IMR-90 (cell line): ENCODE measurements around the gene BECN2. TPM values are rescaled to one million over a fixed set of nuclear protein-coding genes. Genes with fewer than 3 reads are reported as not detected.

Experiments
- ATAC-seq: fragments of 200-7000 bp; cut with Tn5 transposase; 2 replicates; pipeline ENCODE4 v1.9.1; 2020; ENCODE audit warnings: low read depth, mild to moderate bottlenecking, moderate library complexity
- BruUV-seq: library from RNA; stranded (reverse); fragments of 400-500 nt; replicated peaks from 2 replicates; lab custom pipeline; 2021; lab: Mats Ljungman, UMichigan
- CTCF ChIA-PET: fragments of 300-600 bp; formaldehyde crosslinking; extraction: SDS; loops from one replicate; lab custom pipeline; 2021; ENCODE audit warnings: antibody characterized with exemption; lab: Yijun Ruan, JAX
- POLR2A ChIA-PET: fragments of 300-600 bp; sonication (Branson Sonifier 250); formaldehyde crosslinking; loops from one replicate; lab custom pipeline; 2022; ENCODE audit warnings: antibody characterized with exemption; ENCODE audit not compliant: unreplicated experiment; lab: Charles Lee
- DNase-seq: peaks from one replicate; pipeline ENCODE4 v3.0.0; 2013
- H2AFZ ChIP-seq: replicated peaks from 2 replicates; pipeline ENCODE3; 2013; ENCODE audit warnings: low read length, mild to moderate bottlenecking; ENCODE audit not compliant: poor library complexity
- H2AK5ac ChIP-seq: 2 replicates; pipeline ENCODE4 v1.6.1; 2013; ENCODE audit warnings: low read depth, low read length, inconsistent platforms
- H2AK9ac ChIP-seq: replicated peaks from 2 replicates; pipeline ENCODE3; 2013; ENCODE audit warnings: mild to moderate bottlenecking, low read depth, low read length, moderate library complexity; ENCODE audit not compliant: poor library complexity
- H2BK120ac ChIP-seq: 2 replicates; pipeline ENCODE4 v1.6.1; 2013; ENCODE audit warnings: low read depth, low read length, inconsistent platforms
- H2BK15ac ChIP-seq: 3 replicates; pipeline ENCODE4 v1.6.1; 2013; ENCODE audit warnings: low read depth, low read length, inconsistent platforms
- H2BK20ac ChIP-seq: 2 replicates; pipeline ENCODE4 v1.6.1; 2013; ENCODE audit warnings: low read depth, mild to moderate bottlenecking, inconsistent platforms, low read length, moderate library complexity
- H2BK5ac ChIP-seq: 2 replicates; pipeline ENCODE4 v1.6.1; 2013; ENCODE audit warnings: mild to moderate bottlenecking, low read depth, low read length, inconsistent platforms; ENCODE audit not compliant: poor library complexity, severe bottlenecking
- H3K14ac ChIP-seq: replicated peaks from 2 replicates; pipeline ENCODE4 v1.6.1; 2013; ENCODE audit warnings: low read depth, low read length, inconsistent platforms
- H3K18ac ChIP-seq: 2 replicates; pipeline ENCODE4 v1.6.1; 2013; ENCODE audit warnings: low read depth, low read length, control low read depth
- H3K23ac ChIP-seq: 2 replicates; pipeline ENCODE4 v1.6.1; 2013; ENCODE audit warnings: low read depth, low read length, inconsistent platforms
- H3K27ac ChIP-seq: 2 replicates; pipeline ENCODE4 v1.5.1; 2013; ENCODE audit warnings: mild to moderate bottlenecking, control low read depth, low read length; ENCODE audit not compliant: insufficient read depth
- H3K27me3 ChIP-seq: 2 replicates; pipeline ENCODE4 v1.6.1; 2013; ENCODE audit warnings: low read length; ENCODE audit not compliant: control insufficient read depth, insufficient read depth
- H3K36me3 ChIP-seq: 2 replicates; pipeline ENCODE4 v1.6.1; 2013; ENCODE audit warnings: low read length, mixed read lengths; ENCODE audit not compliant: control insufficient read depth, insufficient read depth
- H3K4ac ChIP-seq: 2 replicates; pipeline ENCODE4 v1.6.1; 2013; ENCODE audit warnings: low read depth, low read length, inconsistent platforms
- H3K4me1 ChIP-seq: 2 replicates; pipeline ENCODE4 v1.6.1; 2013; ENCODE audit warnings: low read length, mixed read lengths; ENCODE audit not compliant: control insufficient read depth, insufficient read depth
- H3K4me2 ChIP-seq: 2 replicates; pipeline ENCODE4 v1.6.1; 2013; ENCODE audit warnings: low read depth, mild to moderate bottlenecking, control low read depth, low read length, moderate library complexity
- H3K4me3 ChIP-seq: 2 replicates; pipeline ENCODE4 v1.5.1; 2013; ENCODE audit warnings: low read depth, mild to moderate bottlenecking, control low read depth, low read length, moderate library complexity; ENCODE audit not compliant: insufficient read depth
- H3K56ac ChIP-seq: 2 replicates; pipeline ENCODE4 v1.6.1; 2013; ENCODE audit warnings: low read length, inconsistent platforms; ENCODE audit not compliant: insufficient read depth; ENCODE audit errors: extremely low read depth
- H3K79me1 ChIP-seq, 2 experiments: 2 replicates each; pipeline ENCODE4 v1.6.1; 2013; ENCODE audit warnings: low read length in 2 of 2, inconsistent platforms in 1 of 2, low read depth in 1 of 2
- H3K9ac ChIP-seq: 2 replicates; pipeline ENCODE4 v1.6.1; 2013; ENCODE audit warnings: low read depth, low read length, control low read depth
- H3K9me1 ChIP-seq: 2 replicates; pipeline ENCODE4 v1.6.1; 2013; ENCODE audit warnings: low read length, inconsistent platforms; ENCODE audit not compliant: insufficient read depth
- H3K9me3 ChIP-seq: 2 replicates; pipeline ENCODE4 v1.6.1; 2013; ENCODE audit warnings: low read length; ENCODE audit not compliant: control insufficient read depth, insufficient read depth
- H4K20me1 ChIP-seq: 2 replicates; pipeline ENCODE4 v1.6.1; 2013; ENCODE audit warnings: low read length, inconsistent platforms; ENCODE audit not compliant: insufficient read depth
- H4K5ac ChIP-seq: 2 replicates; pipeline ENCODE4 v1.6.1; 2013; ENCODE audit warnings: mild to moderate bottlenecking, low read depth, low read length, control low read depth
- H4K8ac ChIP-seq, 2 experiments: 2 replicates each; pipeline ENCODE4 v1.6.1; 2013; ENCODE audit warnings: low read depth in 2 of 2, low read length in 2 of 2, control low read depth in 1 of 2, inconsistent platforms in 1 of 2
- H4K91ac ChIP-seq: 2 replicates; pipeline ENCODE4 v1.6.1; 2013; ENCODE audit warnings: low read depth, low read length, inconsistent platforms; ENCODE audit not compliant: insufficient read depth
- BHLHE40 ChIP-seq: fragments of 150-350 bp; IDR thresholded peaks from 2 replicates; pipeline ENCODE4 v1.6.1; 2016; ENCODE audit warnings: mild to moderate bottlenecking, low read depth, low read length
- CEBPB ChIP-seq: IDR thresholded peaks from 2 replicates; pipeline ENCODE4 v1.6.1; 2012; ENCODE audit warnings: low read depth, low read length, improper control_type of control experiment
- CHD1 ChIP-seq: IDR thresholded peaks from 2 replicates; pipeline ENCODE4 v1.6.1; 2012; ENCODE audit warnings: low read depth, low read length, improper control_type of control experiment
- CTCF ChIP-seq: conservative IDR thresholded peaks from 2 replicates; pipeline ENCODE4 v1.5.1; 2012; ENCODE audit warnings: mild to moderate bottlenecking, low read depth, low read length, improper control_type of control experiment
- ELK1 ChIP-seq: fragments of 150-350 bp; IDR thresholded peaks from 2 replicates; pipeline ENCODE4 v1.6.1; 2016; ENCODE audit warnings: low read depth, mild to moderate bottlenecking, low read length, moderate library complexity, borderline replicate concordance
- FOS ChIP-seq: fragments of 150-350 bp; IDR thresholded peaks from 2 replicates; pipeline ENCODE4 v1.6.1; 2016; ENCODE audit warnings: low read depth, low read length
- MAFK ChIP-seq: IDR thresholded peaks from 2 replicates; pipeline ENCODE4 v1.6.1; 2012; ENCODE audit warnings: low read depth, low read length, improper control_type of control experiment
- MAZ ChIP-seq: IDR thresholded peaks from 2 replicates; pipeline ENCODE4 v1.6.1; 2012; ENCODE audit warnings: low read depth, mild to moderate bottlenecking, low read length, improper control_type of control experiment, moderate library complexity, borderline replicate concordance
- MXI1 ChIP-seq: IDR thresholded peaks from 2 replicates; pipeline ENCODE4 v1.6.1; 2012; ENCODE audit warnings: low read depth, mild to moderate bottlenecking, low read length, moderate library complexity, borderline replicate concordance
- NFE2L2 ChIP-seq: fragments of 150-350 bp; IDR thresholded peaks from 2 replicates; pipeline ENCODE4 v1.6.1; 2016; ENCODE audit warnings: low read depth, mild to moderate bottlenecking, low read length
- POLR2A ChIP-seq: IDR thresholded peaks from 2 replicates; pipeline ENCODE4 v1.6.1; 2012; ENCODE audit warnings: mild to moderate bottlenecking, low read depth, low read length
- RAD21 ChIP-seq: IDR thresholded peaks from 2 replicates; pipeline ENCODE4 v1.6.1; 2012; ENCODE audit warnings: low read length, improper control_type of control experiment
- RCOR1 ChIP-seq: IDR thresholded peaks from 2 replicates; pipeline ENCODE4 v1.6.1; 2012; ENCODE audit warnings: mild to moderate bottlenecking, low read length, improper control_type of control experiment; ENCODE audit not compliant: insufficient replicate concordance
- RFX5 ChIP-seq: IDR thresholded peaks from 2 replicates; pipeline ENCODE4 v1.8.0; 2012; ENCODE audit warnings: low read depth, mild to moderate bottlenecking, low read length, moderate library complexity
- SMC3 ChIP-seq: fragments of 150-350 bp; IDR thresholded peaks from 2 replicates; pipeline ENCODE4 v1.6.1; 2016; ENCODE audit warnings: low read depth, mild to moderate bottlenecking, antibody characterized with exemption, low read length, moderate library complexity
- USF2 ChIP-seq: fragments of 150-350 bp; IDR thresholded peaks from 2 replicates; pipeline ENCODE4 v1.6.1; 2017; ENCODE audit warnings: mild to moderate bottlenecking, antibody characterized with exemption, low read length, low read depth
- WGBS, 2 experiments: methylation state at CpG; one replicate each; pipeline versions ENCODE4 v1.1.5 to v1.1.7; 2013; ENCODE audit warnings: missing lambda C conversion rate in 2 of 2; ENCODE audit not compliant: insufficient read length in 1 of 2; ENCODE audit errors: extremely low coverage in 2 of 2; 5-methylcytosine and 5-hydroxymethylcytosine counted together
- dilution Hi-C: fragments of 300-500 bp; cut with HindIII; formaldehyde crosslinking; loops from one replicate; pipeline ENCODE4 v1.14.3; 2018; ENCODE audit warnings: low sequenced_read_pairs; ENCODE audit not compliant: unreplicated experiment
- in situ Hi-C: fragments of 300-500 bp; cut with MboI; formaldehyde crosslinking; loops from 3 replicates; pipeline ENCODE4 v1.14.3; 2019; ENCODE audit warnings: low sequenced_read_pairs, inconsistent platforms, mixed read lengths
- intact Hi-C: fragments of 100-400 bp; cut with micrococcal nuclease; formaldehyde crosslinking; loops from 2 replicates; pipeline ENCODE4 v1.10.0; 2022
- polyA plus RNA-seq, 3 experiments: library from polyadenylated mRNA; depleted of rRNA; stranded (reverse); fragments of >200 nt; gene quantifications; 2 replicates each; pipeline ENCODE4 v1.2.3, GENCODE V29; 2012; ENCODE audit warnings: low replicate concordance in 1 of 3
- total RNA-seq: library from RNA; depleted of rRNA; stranded (reverse); fragments of >200 nt; gene quantifications from 2 replicates; pipeline ENCODE4 v1.2.3, GENCODE V29; 2012

Gene BECN2
- total and polyA plus RNA-seq, 2 of the 4 experiments (the other 2 are of a cell fraction) = not detected

GRCh38 chr1:242000434-242000833 is 42.9 kb downstream of the BECN2 start:
- no peak overlapping the region for H4K91ac ChIP-seq
- H2BK5ac ChIP-seq = no peak overlapping the region
- no peak overlapping the region for H2BK120ac ChIP-seq
- in situ Hi-C loops (no loop called here), dilution Hi-C loops (no loop called here), intact Hi-C loops (no loop called here)
- H2AK9ac ChIP-seq = no peak overlapping the region
- H3K27ac ChIP-seq = no peak overlapping the region
- CTCF ChIA-PET = no interaction called here
- no peak overlapping the region for H2AK5ac ChIP-seq
- H3K4me2 ChIP-seq = no peak overlapping the region
- H3K4me3 ChIP-seq = no peak overlapping the region
- no TSS peak for BruUV-seq
- DNase-seq (no peak), ATAC-seq (no peak)
- H4K5ac ChIP-seq = no peak overlapping the region
- no peak overlapping the region for H4K8ac ChIP-seq
- H2BK15ac ChIP-seq = no peak overlapping the region
- TF ChIP-seq RAD21 = no peak
- no peak for TF ChIP-seq POLR2A
- TF ChIP-seq MAFK = no peak
- no peak for TF ChIP-seq MXI1
- TF ChIP-seq MAZ = no peak
- TF ChIP-seq RCOR1 = no peak
- TF ChIP-seq BHLHE40 = no peak
- TF ChIP-seq SMC3 = no peak
- TF ChIP-seq CTCF = no peak
- TF ChIP-seq CEBPB = no peak
- TF ChIP-seq FOS = no peak
- no peak for TF ChIP-seq ELK1
- TF ChIP-seq RFX5 = no peak
- no peak for TF ChIP-seq CHD1
- TF ChIP-seq NFE2L2 = no peak
- TF ChIP-seq USF2 = no peak
- H2BK20ac ChIP-seq = no peak overlapping the region
- H3K18ac ChIP-seq = no peak overlapping the region
- no peaks in the 10 kb centered on the region for H4K20me1 ChIP-seq
- POLR2A ChIA-PET = no interaction called here
- no peaks in the 10 kb centered on the region for H3K79me1 ChIP-seq
- no peaks in the 10 kb centered on the region for H3K27me3 ChIP-seq
- H3K4me1 ChIP-seq = no peaks in the 10 kb centered on the region
- no peak overlapping the region for H3K56ac ChIP-seq
- no peaks in the 10 kb centered on the region for H3K9me3 ChIP-seq
- H3K36me3 ChIP-seq = no peaks in the 10 kb centered on the region
- H3K9ac ChIP-seq = no peak overlapping the region
- H2AFZ ChIP-seq = no peak overlapping the region
- H3K14ac ChIP-seq = no peak overlapping the region
- 100% methylated on average over 2 of the region's 7 CpGs; no CpG with 5 or more reads in 1 of the 2 experiments for WGBS, 2 experiments
- H3K4ac ChIP-seq = no peak overlapping the region
- H3K23ac ChIP-seq = no peak overlapping the region
- H3K9me1 ChIP-seq = no peaks in the 10 kb centered on the region
